HG03108 (cell line): ENCODE data around the gene SPHK1.
A peak's percentile ranks its signal among the peaks of the same experiment; 100 is the strongest.
"Not testable (repeated sequence)": the region's sequence is repeated elsewhere in the genome, so short reads cannot be mapped to it uniquely, and the experiment has no call there.

Experiments
- ATAC-seq: cut with Tn5 transposase; IDR thresholded peaks from one replicate; pipeline ENCODE4 v1.9.1; 2021; ENCODE audit warnings: moderate library complexity; ENCODE audit not compliant: unreplicated experiment

The SPHK1 gene, protein sequence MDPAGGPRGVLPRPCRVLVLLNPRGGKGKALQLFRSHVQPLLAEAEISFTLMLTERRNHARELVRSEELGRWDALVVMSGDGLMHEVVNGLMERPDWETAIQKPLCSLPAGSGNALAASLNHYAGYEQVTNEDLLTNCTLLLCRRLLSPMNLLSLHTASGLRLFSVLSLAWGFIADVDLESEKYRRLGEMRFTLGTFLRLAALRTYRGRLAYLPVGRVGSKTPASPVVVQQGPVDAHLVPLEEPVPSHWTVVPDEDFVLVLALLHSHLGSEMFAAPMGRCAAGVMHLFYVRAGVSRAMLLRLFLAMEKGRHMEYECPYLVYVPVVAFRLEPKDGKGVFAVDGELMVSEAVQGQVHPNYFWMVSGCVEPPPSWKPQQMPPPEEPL

DNA sequence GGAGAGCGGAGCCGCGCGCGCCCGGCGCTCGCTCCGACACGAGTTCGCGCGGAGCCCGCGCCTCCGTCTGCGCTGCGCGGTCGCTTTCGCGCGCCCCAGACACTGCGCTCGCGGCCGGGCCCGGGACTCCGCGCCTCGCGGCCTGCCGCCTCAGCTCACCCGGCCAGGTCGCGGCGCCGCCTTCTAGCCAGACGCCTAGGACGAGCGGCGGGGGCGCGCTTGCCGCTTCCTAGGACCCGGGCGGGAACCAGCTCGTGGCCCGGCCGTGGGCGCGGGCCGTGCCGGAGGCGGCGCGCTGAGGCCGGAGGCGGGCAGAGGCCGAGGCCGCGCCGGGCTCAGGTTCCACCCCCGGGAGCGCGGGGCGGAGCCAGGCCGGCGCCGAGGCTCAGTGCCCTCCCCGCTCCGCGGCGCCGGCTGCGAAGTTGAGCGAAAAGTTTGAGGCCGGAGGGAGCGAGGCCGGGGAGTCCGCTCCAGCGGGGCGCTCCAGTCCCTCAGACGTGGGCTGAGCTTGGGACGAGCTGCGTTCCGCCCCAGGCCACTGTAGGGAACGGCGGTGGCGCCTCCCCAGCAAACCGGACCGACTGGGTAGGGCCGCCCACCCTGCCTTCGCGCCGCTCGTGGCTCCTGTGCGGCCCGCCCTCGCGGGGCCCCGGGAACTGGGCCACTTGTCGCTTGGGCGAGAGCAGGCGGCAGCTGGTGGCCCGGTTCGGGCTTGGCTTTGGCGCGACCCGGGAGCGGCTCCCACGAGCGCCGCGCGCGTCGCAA is at the start of gene SPHK1:
TSS of gene SPHK1 (plus strand) at position 388 of the 765 bp plus-strand sequence. CDS start 1,036 bp downstream, outside the sequence.
- peak; percentile 51 for ATAC-seq

DNA sequence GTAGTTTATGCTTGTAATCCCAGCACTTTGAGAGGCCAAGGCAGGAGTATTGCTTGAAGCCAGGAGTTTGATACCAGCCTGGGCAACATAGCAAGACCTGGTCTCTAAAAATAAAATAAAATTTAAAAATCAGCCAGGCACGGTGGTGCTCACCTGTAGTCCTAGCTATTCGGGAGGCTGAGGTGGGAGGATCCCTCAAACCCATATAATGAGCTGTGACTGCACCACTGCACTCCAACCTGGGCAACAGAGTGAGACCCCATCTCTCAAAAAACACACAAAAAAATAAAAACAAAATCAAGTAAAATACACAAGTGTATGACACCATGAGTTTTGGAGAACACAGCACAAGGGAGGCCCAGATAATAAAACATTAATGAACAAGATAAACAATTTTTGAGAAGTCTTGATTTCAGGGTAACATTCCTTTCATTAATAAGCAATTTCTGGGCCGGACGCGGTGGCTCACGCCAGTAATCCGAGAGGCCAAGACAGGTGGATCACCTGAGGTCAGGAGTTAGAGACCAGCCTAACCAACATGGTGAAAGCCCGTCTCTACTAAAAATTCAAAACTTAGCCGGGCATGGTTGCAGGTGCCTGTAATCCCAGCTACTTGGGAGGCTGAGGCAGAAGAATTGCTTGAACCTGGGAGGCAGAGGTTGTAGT is 48.6 kb upstream of the SPHK1 start:
- no peak for ATAC-seq

DNA sequence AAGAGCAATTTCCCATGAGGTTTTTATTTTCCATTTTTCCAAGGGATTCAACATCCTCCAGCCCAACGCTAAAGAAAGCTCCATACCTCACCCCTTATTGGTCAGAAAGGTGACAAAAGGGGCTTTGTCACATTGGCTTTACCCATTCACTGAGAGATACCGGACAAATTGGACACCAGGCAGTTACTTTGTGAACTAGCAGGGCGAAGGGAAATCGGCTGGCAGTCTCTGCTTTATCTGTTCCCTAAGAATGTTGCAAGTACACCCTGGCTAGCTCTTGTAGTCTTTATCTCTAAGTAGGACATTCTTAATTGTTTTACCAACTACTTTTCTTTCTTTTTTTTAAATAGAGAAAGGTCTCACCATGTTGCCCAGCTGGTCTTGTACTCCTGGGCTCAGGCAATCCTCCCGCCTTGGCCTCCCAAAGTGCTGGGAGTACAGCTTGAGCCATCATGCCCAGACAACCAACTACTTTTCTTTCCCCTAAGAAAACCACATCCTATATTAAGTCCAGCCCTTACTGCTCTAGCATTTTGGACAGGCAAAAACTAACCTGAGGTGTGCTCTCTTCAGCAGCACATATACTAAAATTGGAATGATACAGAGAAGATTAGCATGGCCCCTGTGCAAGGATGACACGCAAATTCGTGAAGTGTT is 47.5 kb upstream of the SPHK1 start:
- no peak for ATAC-seq

DNA sequence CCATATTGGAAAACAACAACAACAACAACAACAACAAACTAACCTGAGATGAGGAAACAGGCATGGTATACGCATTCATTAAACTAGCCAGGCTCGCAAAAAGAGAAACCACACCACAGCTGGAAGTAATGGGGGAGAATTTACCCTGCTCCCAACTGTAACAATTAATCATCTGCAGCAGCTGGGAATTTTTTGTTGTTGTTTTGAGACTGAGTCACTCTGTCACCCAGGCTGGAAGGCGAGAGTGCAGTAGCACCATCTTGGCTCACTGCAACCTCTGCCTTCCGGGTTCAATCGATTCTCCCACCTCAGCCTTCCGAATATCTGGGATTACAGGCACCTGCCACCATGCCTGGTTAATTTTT is 47.0 kb upstream of the SPHK1 start:
- no peak for ATAC-seq

DNA sequence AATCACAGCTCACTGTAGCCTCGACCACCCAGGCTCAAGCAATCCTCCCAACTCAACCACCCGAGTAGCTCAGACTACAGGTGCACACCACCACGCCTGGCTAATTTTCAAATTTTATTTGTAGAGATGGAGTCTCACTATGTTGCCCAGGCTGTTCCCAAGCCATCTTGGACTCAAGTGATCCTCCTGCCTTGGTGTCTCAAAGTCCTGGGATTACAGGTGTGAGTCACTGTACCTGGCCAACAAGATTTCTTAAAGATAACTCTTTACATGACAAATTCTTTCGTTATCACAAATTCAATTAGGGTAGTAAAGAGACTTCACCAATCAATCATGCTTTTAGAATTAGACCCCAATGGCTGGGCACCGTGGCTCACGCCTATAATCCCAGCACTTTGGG is 43.1 kb upstream of the SPHK1 start:
- ATAC-seq, result no peak

DNA sequence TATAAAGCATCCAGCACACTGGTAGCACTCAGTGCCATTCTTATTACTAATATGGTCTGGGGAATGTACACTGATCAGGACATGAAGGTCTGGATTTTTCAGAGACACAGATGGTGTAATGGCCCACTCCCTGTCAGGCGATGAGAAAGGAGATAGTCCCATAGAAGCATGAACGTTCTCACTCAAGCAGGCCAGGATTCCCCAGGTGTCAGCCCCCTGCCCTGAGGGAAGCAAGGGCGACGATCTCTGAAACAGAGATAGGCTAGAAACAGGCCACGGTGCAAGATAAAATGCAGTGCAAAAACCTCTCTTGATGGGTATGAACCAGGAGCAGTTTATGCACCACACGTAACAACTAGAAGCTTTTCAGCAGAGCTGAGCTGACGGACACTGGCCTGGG is 41.3 kb upstream of the SPHK1 start:
- ATAC-seq, result no peak

DNA sequence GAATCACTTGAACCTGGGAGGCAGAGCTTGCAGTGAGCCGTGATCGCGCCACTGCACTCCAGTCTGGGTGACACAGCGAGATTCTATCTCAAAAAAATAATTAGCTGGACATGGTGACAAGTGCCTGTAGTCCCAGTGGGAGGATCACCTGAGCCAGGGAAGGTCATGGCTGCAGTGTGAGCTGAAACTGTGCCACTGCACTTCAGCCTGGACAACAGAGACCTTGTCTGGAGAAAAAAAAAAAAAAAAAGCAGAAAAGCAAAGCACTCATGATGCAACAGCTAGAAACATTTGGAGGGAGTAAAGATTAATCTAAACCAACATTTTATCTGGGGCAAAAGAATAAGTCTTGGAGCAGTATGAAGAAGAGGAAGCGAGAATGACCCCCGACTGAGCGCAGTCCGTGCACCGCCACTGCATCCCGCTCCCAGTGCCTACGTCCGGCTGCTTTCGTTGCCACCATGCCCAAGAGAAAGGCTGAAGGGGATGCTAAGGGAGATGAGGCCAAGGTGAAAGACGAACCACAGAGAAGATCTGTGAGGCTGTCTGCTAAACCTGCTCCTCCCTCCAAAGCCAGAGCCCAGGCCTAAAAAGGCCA is 38.9 kb upstream of the SPHK1 start:
- no peak for ATAC-seq

DNA sequence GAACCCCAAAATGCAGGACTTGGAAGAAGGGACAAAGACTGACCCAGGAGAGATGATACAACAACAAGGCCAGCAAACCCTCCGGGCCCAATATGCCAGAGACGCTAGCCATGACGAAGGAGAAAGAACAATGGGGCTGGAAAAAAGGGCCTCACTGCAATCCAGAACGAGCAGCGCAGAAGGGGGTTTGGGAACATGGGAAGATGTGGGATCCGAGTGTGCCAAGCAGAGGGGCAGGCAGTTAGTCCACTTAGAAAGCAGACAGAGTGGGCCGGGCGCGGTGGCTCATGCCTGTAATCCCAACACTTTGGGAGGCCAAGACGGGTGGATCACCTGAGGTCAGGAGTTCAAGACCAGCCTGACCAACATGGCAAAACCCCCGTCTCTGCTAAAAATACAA is 37.5 kb upstream of the SPHK1 start:
- ATAC-seq, result not testable (repeated sequence)

DNA sequence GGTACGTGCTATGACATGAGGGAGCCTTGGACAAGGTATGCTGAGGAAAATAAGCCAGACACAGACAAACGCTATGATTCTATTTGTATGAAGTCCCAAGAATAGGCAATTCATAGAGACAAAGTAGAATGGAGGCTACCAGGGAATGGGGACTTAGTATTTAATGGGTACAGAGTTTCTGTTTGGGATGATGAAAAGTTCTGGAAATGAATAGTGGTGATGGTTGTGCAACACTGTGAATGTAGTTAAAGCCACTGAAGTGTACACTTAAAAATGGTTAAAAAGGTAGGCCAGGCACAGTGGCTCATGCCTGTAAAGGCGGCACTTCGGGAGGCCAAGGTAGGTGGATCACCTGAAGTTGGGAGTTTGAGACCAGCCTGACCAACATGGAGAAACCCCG is 33.9 kb upstream of the SPHK1 start:
- no peak for ATAC-seq

DNA sequence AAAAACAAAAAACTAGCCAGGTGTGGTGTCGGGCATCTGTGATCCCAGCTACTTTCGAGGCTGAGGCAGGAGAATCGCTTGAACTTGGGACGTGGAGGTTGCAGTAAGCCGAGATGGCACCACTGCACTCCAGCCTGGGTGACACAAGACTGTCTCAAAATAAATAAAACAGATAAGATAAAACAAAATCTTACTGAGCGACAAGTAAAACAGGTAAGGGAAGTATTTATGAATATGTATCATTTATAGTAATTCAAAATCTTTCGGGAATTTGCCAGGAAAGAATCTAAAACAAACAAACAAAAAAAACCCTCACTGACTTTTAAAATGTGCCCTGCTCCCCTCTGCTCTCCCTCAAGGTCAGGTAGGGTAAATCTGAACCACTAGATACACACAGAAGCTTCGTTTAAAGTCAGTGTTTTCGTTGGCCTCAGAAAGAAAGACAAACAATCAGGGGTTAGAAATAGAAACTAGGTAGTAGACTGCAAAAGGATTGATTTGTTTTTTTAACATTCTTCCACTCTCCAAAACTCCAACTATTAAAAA is 32.8 kb upstream of the SPHK1 start:
- no peak for ATAC-seq

DNA sequence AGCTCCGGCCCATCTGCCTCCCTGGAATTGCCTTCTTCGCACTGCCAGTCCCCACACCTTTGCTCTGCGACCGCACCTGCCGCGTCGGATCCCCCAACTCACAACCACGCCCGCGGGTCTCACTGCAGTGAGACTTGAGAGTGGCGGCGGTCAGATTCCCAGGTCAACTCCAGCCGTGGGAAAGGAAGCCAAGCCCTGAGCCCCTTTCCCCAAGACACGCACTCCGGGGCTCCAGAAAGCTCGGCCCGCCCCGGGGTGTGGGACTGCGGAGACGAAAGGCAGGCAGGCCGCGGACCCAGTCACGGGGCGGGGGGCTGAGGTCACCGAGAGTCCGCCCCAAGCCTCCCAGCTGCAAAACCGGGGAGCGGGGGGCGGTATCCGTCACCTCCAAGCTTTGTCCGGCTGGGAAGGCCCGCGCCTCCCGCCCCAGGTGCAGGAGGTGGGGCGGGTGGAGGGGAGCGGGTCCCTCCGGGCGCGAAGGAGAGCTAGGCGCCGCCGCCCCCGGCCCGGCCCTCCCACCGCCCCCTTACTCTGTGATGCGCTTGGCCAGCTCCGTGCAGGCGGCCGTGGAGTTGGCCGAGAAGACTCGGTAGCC is 31.3 kb upstream of the SPHK1 start:
- ATAC-seq, result peak; percentile 15

DNA sequence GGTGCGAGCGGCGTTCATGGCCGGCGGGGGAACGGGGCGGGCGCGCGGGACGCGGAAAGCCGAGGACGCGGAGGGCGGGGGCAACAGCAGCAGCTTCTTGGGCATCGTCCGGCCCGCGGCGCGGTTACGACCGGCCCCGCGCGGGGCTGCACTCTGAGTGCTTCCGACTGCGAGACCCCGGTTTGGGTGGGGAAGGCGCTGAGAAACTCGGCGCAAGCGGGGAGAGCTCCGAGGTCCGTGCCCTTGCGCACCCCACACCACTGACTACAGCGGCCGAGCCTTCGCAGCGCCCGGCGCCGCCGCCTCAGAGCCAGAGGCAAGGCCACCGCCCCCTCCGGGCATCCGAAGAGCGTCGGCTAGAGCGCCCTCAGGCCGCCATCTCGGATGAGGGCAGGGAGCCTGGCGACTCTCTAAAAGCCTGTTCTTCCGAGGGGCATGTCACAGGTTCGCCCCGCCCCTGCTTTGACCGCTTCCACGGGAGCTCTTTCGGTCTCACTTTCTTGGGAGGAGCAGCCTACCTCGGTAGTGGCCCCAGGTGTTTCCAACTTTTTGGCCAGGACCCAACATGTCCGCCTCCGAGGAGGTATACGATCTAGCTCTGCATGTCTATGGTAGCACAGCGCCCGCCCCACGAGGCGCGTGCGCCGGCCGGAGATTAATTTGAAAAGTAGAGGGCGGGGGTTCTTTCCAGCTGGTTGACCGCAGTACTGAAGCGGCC is 30.7 kb upstream of the SPHK1 start, which contains the start of gene PRPSAP1:
TSS of gene PRPSAP1 (minus strand) at position 318 of the 718 bp plus-strand sequence. CDS start at position 105, 213 bp downstream.
- peak; percentile 94 for ATAC-seq

DNA sequence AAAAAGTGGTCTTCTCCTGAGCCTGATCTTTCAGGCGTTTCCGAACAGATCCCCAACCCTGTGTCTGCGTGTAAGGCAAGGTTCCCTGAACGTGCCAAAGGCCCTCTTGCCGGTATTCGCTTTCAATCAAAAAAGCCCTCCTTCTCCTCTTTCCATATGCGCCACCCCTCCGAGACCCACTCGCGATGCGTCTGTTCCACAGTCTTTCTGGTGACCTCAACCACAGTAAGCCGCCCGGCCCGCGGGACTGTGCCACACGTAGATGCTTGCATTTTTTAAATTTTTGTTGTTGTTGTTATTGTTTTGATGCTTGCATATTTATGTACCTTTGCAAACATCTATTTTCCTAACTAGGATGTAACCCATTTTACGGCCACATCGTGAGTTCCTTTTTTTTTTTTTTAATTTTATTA is 30.1 kb upstream of the SPHK1 start:
- no peak for ATAC-seq

DNA sequence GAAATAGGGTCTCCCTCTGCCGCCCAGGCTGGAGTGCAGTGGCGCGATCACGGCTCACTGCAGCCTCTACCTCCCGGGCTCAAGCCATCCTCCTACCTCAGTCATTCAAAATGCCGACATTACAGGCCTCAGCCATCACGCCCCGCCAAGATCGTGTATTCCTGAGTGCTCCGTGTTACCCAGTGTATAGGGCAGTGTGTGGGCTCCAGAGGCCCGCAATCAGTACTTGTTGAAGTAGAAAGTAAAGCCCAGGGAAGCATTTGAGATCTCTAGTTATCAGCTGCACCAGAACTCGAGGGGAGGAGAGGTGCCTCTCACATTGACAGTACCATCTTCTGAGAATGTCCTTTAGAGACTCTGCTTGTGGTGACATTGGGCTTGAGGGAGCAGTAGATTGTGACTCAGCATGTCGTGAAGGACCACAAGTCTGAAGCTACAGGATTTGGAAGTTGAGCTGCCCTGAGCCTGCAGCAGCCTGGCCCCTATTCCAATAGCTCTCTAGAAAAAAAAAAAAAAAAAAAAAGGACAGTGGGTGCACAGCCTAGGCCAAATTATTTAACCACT is 29.6 kb upstream of the SPHK1 start:
- no peak for ATAC-seq

DNA sequence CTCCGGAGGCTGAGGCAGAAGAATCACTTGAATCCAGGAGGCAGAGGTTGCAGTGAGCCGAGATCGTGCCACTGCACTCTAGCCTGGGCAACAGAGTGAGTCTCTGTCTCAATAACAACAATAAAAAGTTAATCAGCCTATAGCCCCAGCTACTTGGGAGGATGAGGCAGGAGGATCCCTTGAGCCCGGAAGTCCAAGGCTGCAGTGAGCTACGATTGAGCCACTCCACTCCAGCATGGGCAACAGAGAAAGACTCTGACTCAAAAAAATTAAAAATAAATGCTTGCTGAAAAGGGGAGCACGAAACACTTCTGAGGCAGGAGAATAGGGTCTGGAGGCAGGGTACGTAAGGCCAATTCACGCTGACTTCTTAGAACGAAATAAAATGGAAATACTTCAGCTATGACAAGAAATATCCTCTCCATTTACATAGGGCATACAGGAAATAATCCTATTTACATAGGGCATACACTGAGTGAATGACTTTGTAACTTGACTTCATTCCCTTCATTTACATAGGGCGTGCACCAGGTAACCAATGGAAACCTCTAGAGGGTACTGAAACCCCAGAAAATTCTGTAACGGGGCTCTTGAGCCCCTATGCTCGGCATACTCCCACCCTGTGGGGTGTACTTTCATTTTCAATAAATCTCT is 27.5 kb upstream of the SPHK1 start:
- ATAC-seq, result no peak

DNA sequence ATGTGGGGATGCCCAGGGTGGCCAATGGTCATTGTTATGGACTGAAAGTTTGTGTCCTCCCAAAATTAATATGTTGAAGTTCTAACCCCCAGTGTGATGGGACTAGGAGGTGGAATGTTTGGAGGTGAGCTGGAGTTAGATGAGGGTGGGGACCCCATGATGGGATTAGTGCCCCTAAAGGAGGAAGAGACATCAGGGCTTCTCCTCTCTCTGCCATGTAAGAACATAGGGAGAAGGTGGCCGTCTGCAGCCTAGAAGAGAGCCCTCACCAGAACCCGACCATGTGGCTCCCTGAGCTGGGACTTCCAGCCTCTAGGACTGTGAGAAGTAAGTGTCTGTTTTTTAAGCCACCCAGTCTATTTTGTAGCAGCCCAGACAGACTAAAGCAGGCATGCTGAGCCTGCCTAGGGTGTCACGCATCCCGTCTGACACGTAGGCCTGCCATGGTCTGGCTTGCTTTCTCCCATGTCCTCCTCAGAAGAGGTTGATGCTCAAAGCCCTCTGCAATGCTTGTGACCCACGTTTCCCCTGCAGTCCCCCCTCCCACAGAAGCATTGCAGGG is 26.7 kb upstream of the SPHK1 start:
- ATAC-seq, result no peak

DNA sequence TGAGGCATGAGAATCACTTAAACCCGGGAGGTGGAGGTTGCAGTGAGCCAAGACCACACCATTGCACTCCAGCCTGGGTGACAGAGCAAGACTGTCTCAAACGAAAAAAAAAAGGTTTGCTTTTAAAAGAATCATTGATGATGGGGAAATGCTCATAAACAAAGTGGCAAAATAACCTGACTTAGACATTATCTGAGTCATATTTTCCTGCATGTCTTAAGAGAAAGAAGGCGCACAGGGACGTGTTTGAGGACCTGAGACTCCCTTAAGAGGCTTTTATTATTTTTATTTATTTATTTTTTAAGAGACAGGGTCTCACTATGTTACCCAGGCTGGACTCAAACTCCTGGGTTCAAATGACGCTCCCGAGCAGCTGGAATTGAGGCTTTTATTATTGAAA is 25.0 kb upstream of the SPHK1 start:
- no peak for ATAC-seq

DNA sequence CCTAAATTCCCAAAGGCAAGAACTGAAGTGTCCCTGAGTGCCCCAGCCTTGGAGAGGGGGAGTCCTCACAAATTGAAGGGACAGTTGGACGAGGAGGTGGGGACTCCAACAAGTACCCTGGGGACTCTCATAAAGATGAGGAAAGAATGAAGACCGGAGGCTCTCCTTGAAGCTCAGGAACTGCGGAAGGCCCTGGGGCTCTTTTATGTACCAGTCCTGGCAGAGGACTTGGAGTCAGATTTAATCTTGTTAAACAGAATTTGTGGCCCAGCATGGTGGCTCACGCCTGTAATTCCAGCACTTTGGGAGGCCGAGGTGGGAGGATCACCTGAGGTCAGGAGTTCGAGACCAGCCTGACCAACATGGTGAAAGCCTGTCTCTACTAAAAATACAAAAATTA is 24.6 kb upstream of the SPHK1 start:
- ATAC-seq, result not testable (repeated sequence)
